GM18873 (cell line): ENCODE results near the gene DIS3L2.
"Not testable (repeated sequence)": the region's sequence is repeated elsewhere in the genome, so short reads cannot be mapped to it uniquely, and the experiment has no call there.

ENCODE experiments used
- ATAC-seq: cut with Tn5 transposase; IDR thresholded peaks from one replicate; pipeline ENCODE4 v1.9.1; 2021; ENCODE audit warnings: mild to moderate bottlenecking, moderate library complexity, moderate number of reproducible peaks; ENCODE audit not compliant: unreplicated experiment, low FRiP score

The DIS3L2 gene

GRCh38 chr2:232142502-232142901 lies 181.0 kb downstream of the DIS3L2 start:
- ATAC-seq, result no peak

GRCh38 chr2:232146294-232146693 lies 184.8 kb downstream of the DIS3L2 start:
- ATAC-seq, result no peak

- ATAC-seq, result no peak
Measured at GRCh38 chr2:232147440-232148077, 186.0 kb downstream of the DIS3L2 start.

GRCh38 chr2:232162187-232162586 lies 200.7 kb downstream of the DIS3L2 start:
- no peak for ATAC-seq

- no peak for ATAC-seq
Measured at GRCh38 chr2:232170396-232170795, 208.9 kb downstream of the DIS3L2 start.

GRCh38 chr2:232174662-232175061 lies 213.1 kb downstream of the DIS3L2 start:
- ATAC-seq, result no peak

- ATAC-seq, result not testable (repeated sequence)
Measured at GRCh38 chr2:232176587-232176986, 215.1 kb downstream of the DIS3L2 start.

GRCh38 chr2:232183279-232183678 lies 221.8 kb downstream of the DIS3L2 start:
- ATAC-seq, result no peak

- ATAC-seq, result no peak
Measured at GRCh38 chr2:232184346-232184745, 222.8 kb downstream of the DIS3L2 start.

GRCh38 chr2:232190796-232191195 lies 229.3 kb downstream of the DIS3L2 start:
- no peak for ATAC-seq

- ATAC-seq, result no peak
Measured at GRCh38 chr2:232195487-232195886, 234.0 kb downstream of the DIS3L2 start.

- ATAC-seq, result no peak
Measured at GRCh38 chr2:232196802-232197201, 235.3 kb downstream of the DIS3L2 start.

- no peak for ATAC-seq
Measured at GRCh38 chr2:232200195-232200594, 238.7 kb downstream of the DIS3L2 start.

- no peak for ATAC-seq
Measured at GRCh38 chr2:232203166-232203891, 241.8 kb downstream of the DIS3L2 start.

GRCh38 chr2:232203936-232204335 lies 242.4 kb downstream of the DIS3L2 start:
- no peak for ATAC-seq

GRCh38 chr2:232204457-232204931 lies 243.0 kb downstream of the DIS3L2 start:
- ATAC-seq, result no peak

GRCh38 chr2:232207174-232207573 lies 245.7 kb downstream of the DIS3L2 start:
- ATAC-seq, result no peak

- ATAC-seq, result no peak
Measured at GRCh38 chr2:232210306-232210705, 248.8 kb downstream of the DIS3L2 start.

- ATAC-seq, result no peak
Measured at GRCh38 chr2:232211743-232212686, 250.5 kb downstream of the DIS3L2 start.

GRCh38 chr2:232213176-232213575 lies 251.7 kb downstream of the DIS3L2 start:
- ATAC-seq, result no peak

GRCh38 chr2:232214053-232214452 lies 252.5 kb downstream of the DIS3L2 start:
- ATAC-seq, result no peak
